WTC11 (cell line): ENCODE data around the gene DCST2. TPM values are rescaled to one million over a fixed set of nuclear protein-coding genes. Genes with fewer than 3 reads are reported as not detected.

ENCODE experiments used
- EMX1 ChIP-seq: fragments of 250-450 bp; sonication (Bioruptor Pico); IDR thresholded peaks from 2 replicates; pipeline ENCODE4 v1.8.0; 2021; ENCODE audit warnings: mild to moderate bottlenecking
- GTF2I ChIP-seq: fragments of 250-450 bp; sonication (Bioruptor Pico); conservative IDR thresholded peaks from 2 replicates; pipeline ENCODE4 v1.4.0; 2021; ENCODE audit warnings: mild to moderate bottlenecking
- HMGA2 ChIP-seq: fragments of 250-450 bp; sonication (Bioruptor Pico); IDR thresholded peaks from 2 replicates; pipeline ENCODE4 v1.4.0; 2021; ENCODE audit warnings: mild to moderate bottlenecking, moderate library complexity
- NFE2L1 ChIP-seq: sonication (generic); formaldehyde crosslinking; IDR thresholded peaks from 2 replicates; pipeline ENCODE4 v1.8.1; 2023; ENCODE audit warnings: missing genetic modification reagents
- NFYB ChIP-seq: sonication (generic); formaldehyde crosslinking; conservative IDR thresholded peaks from 2 replicates; pipeline ENCODE4 v1.8.0; 2022; ENCODE audit warnings: low read depth, missing genetic modification reagents
- NR1H2 ChIP-seq: sonication (generic); formaldehyde crosslinking; IDR thresholded peaks from 2 replicates; pipeline ENCODE4 v1.9.0; 2021; ENCODE audit warnings: mild to moderate bottlenecking, moderate library complexity, missing genetic modification reagents
- NR2C2 ChIP-seq: sonication (generic); formaldehyde crosslinking; IDR thresholded peaks from 2 replicates; pipeline ENCODE4 v1.8.0; 2022; ENCODE audit warnings: mild to moderate bottlenecking, missing genetic modification reagents
- OVOL2 ChIP-seq: fragments of 250-450 bp; sonication (Bioruptor Pico); IDR thresholded peaks from 2 replicates; pipeline ENCODE4 v1.9.0; 2021; ENCODE audit warnings: mild to moderate bottlenecking, borderline replicate concordance
- RELA ChIP-seq: sonication (generic); formaldehyde crosslinking; IDR thresholded peaks from 2 replicates; pipeline ENCODE4 v1.8.1; 2022; ENCODE audit warnings: missing genetic modification reagents, mild to moderate bottlenecking, borderline replicate concordance
- RORB ChIP-seq: fragments of 250-450 bp; sonication (Bioruptor Pico); IDR thresholded peaks from 2 replicates; pipeline ENCODE4 v1.9.0; 2021; ENCODE audit warnings: mild to moderate bottlenecking
- SMAD3 ChIP-seq: sonication (generic); formaldehyde crosslinking; IDR thresholded peaks from 2 replicates; pipeline ENCODE4 v1.8.0; 2022; ENCODE audit warnings: missing genetic modification reagents, mild to moderate bottlenecking, borderline replicate concordance
- SMAD4 ChIP-seq: sonication (generic); formaldehyde crosslinking; IDR thresholded peaks from 2 replicates; pipeline ENCODE4 v1.8.0; 2022; ENCODE audit warnings: mild to moderate bottlenecking, missing genetic modification reagents
- SP1 ChIP-seq: sonication (generic); formaldehyde crosslinking; conservative IDR thresholded peaks from 2 replicates; pipeline ENCODE4 v1.8.1; 2022; ENCODE audit warnings: missing genetic modification reagents
- TCF7 ChIP-seq: sonication (generic); formaldehyde crosslinking; IDR thresholded peaks from 2 replicates; pipeline ENCODE4 v1.8.0; 2022; ENCODE audit warnings: mild to moderate bottlenecking, low read depth, missing genetic modification reagents, moderate library complexity
- TP53 ChIP-seq: sonication (generic); formaldehyde crosslinking; IDR thresholded peaks from 2 replicates; pipeline ENCODE4 v1.8.1; 2023; ENCODE audit warnings: mild to moderate bottlenecking, missing genetic modification reagents
- ZBTB43 ChIP-seq: sonication (generic); formaldehyde crosslinking; IDR thresholded peaks from 2 replicates; pipeline ENCODE4 v1.8.1; 2023; ENCODE audit warnings: mild to moderate bottlenecking, missing genetic modification reagents
- ZNF121 ChIP-seq: sonication (generic); formaldehyde crosslinking; IDR thresholded peaks from 2 replicates; pipeline ENCODE4 v1.8.0; 2023; ENCODE audit warnings: missing genetic modification reagents
- ZNF219 ChIP-seq: sonication (generic); formaldehyde crosslinking; IDR thresholded peaks from 2 replicates; pipeline ENCODE4 v1.8.0; 2023; ENCODE audit warnings: missing genetic modification reagents, mild to moderate bottlenecking, borderline replicate concordance
- ZNF512 ChIP-seq: sonication (generic); formaldehyde crosslinking; IDR thresholded peaks from 2 replicates; pipeline ENCODE4 v1.8.1; 2022; ENCODE audit warnings: missing genetic modification reagents, borderline replicate concordance
- total RNA-seq: library from RNA; stranded (reverse); gene quantifications from 3 replicates; pipeline ENCODE4 v1.2.3, GENCODE V29; 2021
- TF ChIP-seq, protein P1 (sequence below): sonication (generic); formaldehyde crosslinking; IDR thresholded peaks from 2 replicates; pipeline ENCODE4 v1.8.1; 2022; ENCODE audit warnings: mild to moderate bottlenecking, moderate library complexity, missing genetic modification reagents
- TF ChIP-seq, protein P2 (sequence below): sonication (generic); formaldehyde crosslinking; IDR thresholded peaks from 2 replicates; pipeline ENCODE4 v1.8.1; 2023; ENCODE audit warnings: mild to moderate bottlenecking, moderate library complexity, missing genetic modification reagents
- TF ChIP-seq, protein P3 (sequence below): sonication (generic); formaldehyde crosslinking; IDR thresholded peaks from 2 replicates; pipeline ENCODE4 v1.8.1; 2023; ENCODE audit warnings: mild to moderate bottlenecking, missing genetic modification reagents, moderate library complexity
- TF ChIP-seq, protein P4 (sequence below): sonication (generic); formaldehyde crosslinking; IDR thresholded peaks from 2 replicates; pipeline ENCODE4 v1.8.0; 2023; ENCODE audit warnings: missing genetic modification reagents, mild to moderate bottlenecking, borderline replicate concordance
- TF ChIP-seq, protein P5 (sequence below): fragments of 250-450 bp; sonication (Bioruptor Pico); IDR thresholded peaks from 2 replicates; pipeline ENCODE4 v1.9.0; 2021; ENCODE audit warnings: mild to moderate bottlenecking
- TF ChIP-seq, protein P6 (sequence below): sonication (generic); formaldehyde crosslinking; conservative IDR thresholded peaks from 2 replicates; pipeline ENCODE4 v1.8.1; 2022; ENCODE audit warnings: mild to moderate bottlenecking, missing genetic modification reagents
- TF ChIP-seq, protein P7 (sequence below): sonication (generic); formaldehyde crosslinking; IDR thresholded peaks from 2 replicates; pipeline ENCODE4 v1.8.0; 2022; ENCODE audit warnings: mild to moderate bottlenecking, missing genetic modification reagents

The DCST2 gene
- total RNA-seq, 1 experiment from 2014 or later, result 0.83 TPM

GRCh38 chr1:154982897-154983648 lies 50.5 kb downstream of the DCST2 start, which contains the start of gene FLAD1 (continued):
- TF ChIP-seq, protein P1, sequence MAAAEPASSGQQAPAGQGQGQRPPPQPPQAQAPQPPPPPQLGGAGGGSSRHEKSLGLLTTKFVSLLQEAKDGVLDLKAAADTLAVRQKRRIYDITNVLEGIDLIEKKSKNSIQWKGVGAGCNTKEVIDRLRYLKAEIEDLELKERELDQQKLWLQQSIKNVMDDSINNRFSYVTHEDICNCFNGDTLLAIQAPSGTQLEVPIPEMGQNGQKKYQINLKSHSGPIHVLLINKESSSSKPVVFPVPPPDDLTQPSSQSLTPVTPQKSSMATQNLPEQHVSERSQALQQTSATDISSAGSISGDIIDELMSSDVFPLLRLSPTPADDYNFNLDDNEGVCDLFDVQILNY, result peak; percentile 85
- TF ChIP-seq, protein P2, sequence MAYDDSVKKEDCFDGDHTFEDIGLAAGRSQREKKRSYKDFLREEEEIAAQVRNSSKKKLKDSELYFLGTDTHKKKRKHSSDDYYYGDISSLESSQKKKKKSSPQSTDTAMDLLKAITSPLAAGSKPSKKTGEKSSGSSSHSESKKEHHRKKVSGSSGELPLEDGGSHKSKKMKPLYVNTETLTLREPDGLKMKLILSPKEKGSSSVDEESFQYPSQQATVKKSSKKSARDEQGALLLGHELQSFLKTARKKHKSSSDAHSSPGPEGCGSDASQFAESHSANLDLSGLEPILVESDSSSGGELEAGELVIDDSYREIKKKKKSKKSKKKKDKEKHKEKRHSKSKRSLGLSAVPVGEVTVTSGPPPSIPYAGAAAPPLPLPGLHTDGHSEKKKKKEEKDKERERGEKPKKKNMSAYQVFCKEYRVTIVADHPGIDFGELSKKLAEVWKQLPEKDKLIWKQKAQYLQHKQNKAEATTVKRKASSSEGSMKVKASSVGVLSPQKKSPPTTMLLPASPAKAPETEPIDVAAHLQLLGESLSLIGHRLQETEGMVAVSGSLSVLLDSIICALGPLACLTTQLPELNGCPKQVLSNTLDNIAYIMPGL, result no peak
- TF ChIP-seq HMGA2 (CRISPR knock-in tag) (no peak), NFE2L1 (CRISPR knock-in tag) (no peak; the same call in 1 of the 2 replicates), SMAD4 (CRISPR knock-in tag) (no peak), NFYB (CRISPR knock-in tag) (peak; percentile 98), NR1H2 (CRISPR knock-in tag) (no peak), OVOL2 (CRISPR knock-in tag) (no peak), TP53 (no peak), ZNF121 (CRISPR knock-in tag) (no peak), ZNF219 (CRISPR knock-in tag) (no peak), ZNF512 (CRISPR knock-in tag) (no peak), SMAD3 (CRISPR knock-in tag) (no peak), GTF2I (CRISPR knock-in tag) (no peak), RORB (no peak), RELA (CRISPR knock-in tag) (no peak), TCF7 (CRISPR knock-in tag) (no peak), ZBTB43 (CRISPR knock-in tag) (no peak), EMX1 (CRISPR knock-in tag) (no peak), SP1 (CRISPR knock-in tag) (peak; percentile 74; the same call in 1 of the 2 replicates), NR2C2 (CRISPR knock-in tag) (no peak)
- TF ChIP-seq, protein P3, sequence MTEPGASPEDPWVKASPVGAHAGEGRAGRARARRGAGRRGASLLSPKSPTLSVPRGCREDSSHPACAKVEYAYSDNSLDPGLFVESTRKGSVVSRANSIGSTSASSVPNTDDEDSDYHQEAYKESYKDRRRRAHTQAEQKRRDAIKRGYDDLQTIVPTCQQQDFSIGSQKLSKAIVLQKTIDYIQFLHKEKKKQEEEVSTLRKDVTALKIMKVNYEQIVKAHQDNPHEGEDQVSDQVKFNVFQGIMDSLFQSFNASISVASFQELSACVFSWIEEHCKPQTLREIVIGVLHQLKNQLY (CRISPR knock-in tag), result no peak
- TF ChIP-seq, protein P4, sequence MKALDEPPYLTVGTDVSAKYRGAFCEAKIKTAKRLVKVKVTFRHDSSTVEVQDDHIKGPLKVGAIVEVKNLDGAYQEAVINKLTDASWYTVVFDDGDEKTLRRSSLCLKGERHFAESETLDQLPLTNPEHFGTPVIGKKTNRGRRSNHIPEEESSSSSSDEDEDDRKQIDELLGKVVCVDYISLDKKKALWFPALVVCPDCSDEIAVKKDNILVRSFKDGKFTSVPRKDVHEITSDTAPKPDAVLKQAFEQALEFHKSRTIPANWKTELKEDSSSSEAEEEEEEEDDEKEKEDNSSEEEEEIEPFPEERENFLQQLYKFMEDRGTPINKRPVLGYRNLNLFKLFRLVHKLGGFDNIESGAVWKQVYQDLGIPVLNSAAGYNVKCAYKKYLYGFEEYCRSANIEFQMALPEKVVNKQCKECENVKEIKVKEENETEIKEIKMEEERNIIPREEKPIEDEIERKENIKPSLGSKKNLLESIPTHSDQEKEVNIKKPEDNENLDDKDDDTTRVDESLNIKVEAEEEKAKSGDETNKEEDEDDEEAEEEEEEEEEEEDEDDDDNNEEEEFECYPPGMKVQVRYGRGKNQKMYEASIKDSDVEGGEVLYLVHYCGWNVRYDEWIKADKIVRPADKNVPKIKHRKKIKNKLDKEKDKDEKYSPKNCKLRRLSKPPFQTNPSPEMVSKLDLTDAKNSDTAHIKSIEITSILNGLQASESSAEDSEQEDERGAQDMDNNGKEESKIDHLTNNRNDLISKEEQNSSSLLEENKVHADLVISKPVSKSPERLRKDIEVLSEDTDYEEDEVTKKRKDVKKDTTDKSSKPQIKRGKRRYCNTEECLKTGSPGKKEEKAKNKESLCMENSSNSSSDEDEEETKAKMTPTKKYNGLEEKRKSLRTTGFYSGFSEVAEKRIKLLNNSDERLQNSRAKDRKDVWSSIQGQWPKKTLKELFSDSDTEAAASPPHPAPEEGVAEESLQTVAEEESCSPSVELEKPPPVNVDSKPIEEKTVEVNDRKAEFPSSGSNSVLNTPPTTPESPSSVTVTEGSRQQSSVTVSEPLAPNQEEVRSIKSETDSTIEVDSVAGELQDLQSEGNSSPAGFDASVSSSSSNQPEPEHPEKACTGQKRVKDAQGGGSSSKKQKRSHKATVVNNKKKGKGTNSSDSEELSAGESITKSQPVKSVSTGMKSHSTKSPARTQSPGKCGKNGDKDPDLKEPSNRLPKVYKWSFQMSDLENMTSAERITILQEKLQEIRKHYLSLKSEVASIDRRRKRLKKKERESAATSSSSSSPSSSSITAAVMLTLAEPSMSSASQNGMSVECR (CRISPR knock-in tag), result 0 out of 2 replicates have a peak, but pooled peaks have one; percentile 58
- TF ChIP-seq, protein P5, sequence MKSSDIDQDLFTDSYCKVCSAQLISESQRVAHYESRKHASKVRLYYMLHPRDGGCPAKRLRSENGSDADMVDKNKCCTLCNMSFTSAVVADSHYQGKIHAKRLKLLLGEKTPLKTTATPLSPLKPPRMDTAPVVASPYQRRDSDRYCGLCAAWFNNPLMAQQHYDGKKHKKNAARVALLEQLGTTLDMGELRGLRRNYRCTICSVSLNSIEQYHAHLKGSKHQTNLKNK (CRISPR knock-in tag), result no peak
- TF ChIP-seq, protein P6, sequence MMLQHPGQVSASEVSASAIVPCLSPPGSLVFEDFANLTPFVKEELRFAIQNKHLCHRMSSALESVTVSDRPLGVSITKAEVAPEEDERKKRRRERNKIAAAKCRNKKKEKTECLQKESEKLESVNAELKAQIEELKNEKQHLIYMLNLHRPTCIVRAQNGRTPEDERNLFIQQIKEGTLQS (CRISPR knock-in tag), result no peak
- TF ChIP-seq, protein P7, sequence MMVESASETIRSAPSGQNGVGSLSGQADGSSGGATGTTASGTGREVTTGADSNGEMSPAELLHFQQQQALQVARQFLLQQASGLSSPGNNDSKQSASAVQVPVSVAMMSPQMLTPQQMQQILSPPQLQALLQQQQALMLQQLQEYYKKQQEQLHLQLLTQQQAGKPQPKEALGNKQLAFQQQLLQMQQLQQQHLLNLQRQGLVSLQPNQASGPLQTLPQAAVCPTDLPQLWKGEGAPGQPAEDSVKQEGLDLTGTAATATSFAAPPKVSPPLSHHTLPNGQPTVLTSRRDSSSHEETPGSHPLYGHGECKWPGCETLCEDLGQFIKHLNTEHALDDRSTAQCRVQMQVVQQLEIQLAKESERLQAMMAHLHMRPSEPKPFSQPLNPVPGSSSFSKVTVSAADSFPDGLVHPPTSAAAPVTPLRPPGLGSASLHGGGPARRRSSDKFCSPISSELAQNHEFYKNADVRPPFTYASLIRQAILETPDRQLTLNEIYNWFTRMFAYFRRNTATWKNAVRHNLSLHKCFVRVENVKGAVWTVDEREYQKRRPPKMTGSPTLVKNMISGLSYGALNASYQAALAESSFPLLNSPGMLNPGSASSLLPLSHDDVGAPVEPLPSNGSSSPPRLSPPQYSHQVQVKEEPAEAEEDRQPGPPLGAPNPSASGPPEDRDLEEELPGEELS (CRISPR knock-in tag), result no peak
